Measurements from ENCODE around the gene TUSC2.
A peak's percentile ranks its signal among the peaks of the same experiment; 100 is the strongest.

The TUSC2 gene

GRCh38 chr3:50322386-50323091, 5.5 kb downstream of the TUSC2 start, which contains the start of gene HYAL2:
HYAL2 (minus strand) TSS chr3:50322745; CDS start chr3:50320489, 2,256 bp downstream.
- TF ChIP-seq CTCF (IDR thresholded peaks at IDR 0.05; ENCODE audit: borderline replicate concordance, extremely low read depth, low read length, poor library complexity, severe bottlenecking) (no peak), EZH2 (IDR thresholded peaks at IDR 0.05; ENCODE audit: borderline replicate concordance, low read depth, low read length, severe bottlenecking) (no peak)
- Histone ChIP-seq H3K36me3 (ENCODE audit: insufficient read depth, low read length) (peaks cover 51% of the 10 kb centered on the region), H2AFZ (ENCODE audit: low read depth, low read length) (peak within 1 kb of the TSS; percentile 100), H3K27ac (ENCODE audit: low read length) (peak within 1 kb of the TSS; percentile 100), H3K4me2 (ENCODE audit: insufficient read depth, low read length) (peak within 1 kb of the TSS; percentile 78), H3K4me3 (ENCODE audit: low read depth in 1 of 2, low read length in 2 of 2) (peak within 1 kb of the TSS; percentile 44 to 74), H3K4me1 (ENCODE audit: insufficient read depth, low read length) (peaks cover 61% of the 10 kb centered on the region), H3K27me3 (ENCODE audit: insufficient read depth, low read length, poor library complexity) (no peaks in the 10 kb centered on the region), H3K79me2 (ENCODE audit: insufficient read depth, low read length) (peaks cover 42% of the 10 kb centered on the region), H3K9ac (ENCODE audit: low read depth, low read length) (peak within 1 kb of the TSS; percentile 62), H3K9me3 (ENCODE audit: insufficient read depth, low read length, severe bottlenecking) (no peaks in the 10 kb centered on the region), H4K20me1 (ENCODE audit: insufficient read depth, low read length) (peaks cover 19% of the 10 kb centered on the region; the same call in 1 of the 2 replicates)
- ATAC-seq (ENCODE audit: insufficient read depth, low read depth) (no peak), DNase-seq (no peak)

- no peak for TF ChIP-seq EZH2 (IDR thresholded peaks at IDR 0.05; ENCODE audit: borderline replicate concordance, low read depth, low read length, severe bottlenecking)
- TF ChIP-seq CTCF (IDR thresholded peaks at IDR 0.05; ENCODE audit: borderline replicate concordance, extremely low read depth, low read length, poor library complexity, severe bottlenecking), result no peak
- Histone ChIP-seq H3K27me3 (ENCODE audit: insufficient read depth, low read length, poor library complexity) (no peaks in the 10 kb centered on the region), H3K4me1 (ENCODE audit: insufficient read depth, low read length) (peaks cover 56% of the 10 kb centered on the region), H2AFZ (ENCODE audit: low read depth, low read length) (peak overlapping the region; percentile 100), H3K36me3 (ENCODE audit: insufficient read depth, low read length) (peaks cover 56% of the 10 kb centered on the region), H3K4me2 (ENCODE audit: insufficient read depth, low read length) (peak overlapping the region; percentile 78), H3K79me2 (ENCODE audit: insufficient read depth, low read length) (peaks cover 37% of the 10 kb centered on the region), H3K9me3 (ENCODE audit: insufficient read depth, low read length, severe bottlenecking) (no peaks in the 10 kb centered on the region), H3K4me3 (ENCODE audit: low read depth in 1 of 2, low read length in 2 of 2) (peak overlapping the region in 1 of 2 experiments; percentile 74; a peak in 2 of 4 replicates), H3K9ac (ENCODE audit: low read depth, low read length) (peak overlapping the region; percentile 62), H3K27ac (ENCODE audit: low read length) (peak overlapping the region; percentile 100), H4K20me1 (ENCODE audit: insufficient read depth, low read length) (peaks cover 20% of the 10 kb centered on the region; the same call in 1 of the 2 replicates)
- DNase-seq, result no peak
- ATAC-seq (ENCODE audit: insufficient read depth, low read depth), result no peak
Measured at GRCh38 chr3:50322115-50322385, 6.0 kb downstream of the TUSC2 start.

- Histone ChIP-seq H3K4me2 (ENCODE audit: insufficient read depth, low read length) (peak overlapping the region; percentile 78), H3K27ac (ENCODE audit: low read length) (peak overlapping the region; percentile 100), H3K79me2 (ENCODE audit: insufficient read depth, low read length) (peaks cover 32% of the 10 kb centered on the region), H4K20me1 (ENCODE audit: insufficient read depth, low read length) (peaks cover 19% of the 10 kb centered on the region; the same call in 1 of the 2 replicates), H3K9ac (ENCODE audit: low read depth, low read length) (peak overlapping the region; percentile 62), H3K36me3 (ENCODE audit: insufficient read depth, low read length) (peaks cover 57% of the 10 kb centered on the region), H3K4me3 (ENCODE audit: low read depth in 1 of 2, low read length in 2 of 2) (peak overlapping the region; percentile 44 to 74), H3K9me3 (ENCODE audit: insufficient read depth, low read length, severe bottlenecking) (no peaks in the 10 kb centered on the region), H2AFZ (ENCODE audit: low read depth, low read length) (peak overlapping the region; percentile 100), H3K4me1 (ENCODE audit: insufficient read depth, low read length) (peaks cover 51% of the 10 kb centered on the region), H3K27me3 (ENCODE audit: insufficient read depth, low read length, poor library complexity) (no peaks in the 10 kb centered on the region)
- ATAC-seq (ENCODE audit: insufficient read depth, low read depth), result peak; percentile 85
- DNase-seq, result peak; percentile 89
- TF ChIP-seq EZH2 (IDR thresholded peaks at IDR 0.05; ENCODE audit: borderline replicate concordance, low read depth, low read length, severe bottlenecking) (no peak), CTCF (IDR thresholded peaks at IDR 0.05; ENCODE audit: borderline replicate concordance, extremely low read depth, low read length, poor library complexity, severe bottlenecking) (peak; percentile 61)
Measured at GRCh38 chr3:50321336-50322114, 6.5 kb downstream of the TUSC2 start.

Data from DND-41 (cell line).